ENCODE results near the gene EIF3D.

EIF3D gene

GRCh38 chr22:36470994-36471331 is 58.0 kb downstream of the EIF3D start:
- peak overlapping the region in 1 of 2 donors; percentile 74 for H3K4me3 ChIP-seq (ENCODE audit: low read depth in 1 of 2, low read length in 2 of 2)
- H3K27ac ChIP-seq (ENCODE audit: low read depth, low read length): peak overlapping the region; percentile 91
- no peaks in the 10 kb centered on the region for H3K27me3 ChIP-seq (ENCODE audit: control insufficient read depth in 1 of 2, insufficient read depth in 2 of 2, low read length in 2 of 2)
- no peaks in the 10 kb centered on the region for H3K9me3 ChIP-seq (ENCODE audit: low read length)
- peak overlapping the region; percentile 94 for H3K9ac ChIP-seq (ENCODE audit: low read length)
- peaks cover 58% of the 10 kb centered on the region for H3K4me1 ChIP-seq (ENCODE audit: insufficient read depth, low read length)
- H3K36me3 ChIP-seq (ENCODE audit: insufficient read depth, low read length): peaks cover 33% of the 10 kb centered on the region

DNA sequence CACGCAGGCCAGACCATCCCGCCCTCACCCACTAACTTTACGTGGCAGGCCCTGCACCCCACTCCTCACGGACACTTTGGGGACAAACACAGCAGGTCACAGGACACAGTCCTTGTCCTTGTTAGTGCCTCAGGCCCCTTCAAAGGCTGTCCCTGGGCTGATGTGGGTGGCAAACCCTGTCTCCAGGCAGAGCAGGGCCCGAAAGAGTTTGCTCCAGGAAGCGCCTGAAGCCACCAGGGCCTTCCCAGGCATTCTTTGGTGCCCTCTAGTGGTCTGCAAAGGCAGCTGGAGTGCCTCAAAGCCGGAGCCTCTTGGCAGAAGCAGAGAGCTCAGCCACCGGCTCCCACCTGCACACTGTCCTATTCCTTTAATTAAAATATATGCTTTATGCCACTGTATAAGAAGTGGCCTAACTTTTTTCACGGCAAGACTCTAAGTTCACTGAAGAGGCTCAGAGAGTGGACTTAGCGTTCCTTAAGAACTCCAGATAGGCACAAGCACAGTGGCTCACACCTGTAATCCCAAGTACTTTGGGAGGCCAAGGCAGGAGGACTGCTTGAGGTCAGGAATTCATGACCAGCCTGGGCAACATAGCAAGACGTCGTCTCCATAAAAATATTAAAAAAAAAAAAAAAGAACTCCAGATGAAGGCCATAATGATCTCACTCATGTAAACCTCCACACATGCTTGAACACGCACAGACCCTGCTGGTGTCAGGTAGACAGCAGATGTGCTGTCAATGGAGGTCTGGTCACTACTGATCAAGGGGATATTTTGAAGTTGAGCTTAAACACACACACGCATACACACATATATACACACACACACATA is 58.6 kb downstream of the EIF3D start:
- Histone ChIP-seq H3K27ac (ENCODE audit: low read depth, low read length) (peak overlapping the region; percentile 91), H3K9ac (ENCODE audit: low read length) (peak overlapping the region; percentile 94), H3K4me1 (ENCODE audit: insufficient read depth, low read length) (peaks cover 64% of the 10 kb centered on the region), H3K36me3 (ENCODE audit: insufficient read depth, low read length) (peaks cover 27% of the 10 kb centered on the region), H3K4me3 (ENCODE audit: low read depth in 1 of 2, low read length in 2 of 2) (peak overlapping the region in 1 of 2 donors; percentile 74), H3K27me3 (ENCODE audit: control insufficient read depth in 1 of 2, insufficient read depth in 2 of 2, low read length in 2 of 2) (no peaks in the 10 kb centered on the region), H3K9me3 (ENCODE audit: low read length) (no peaks in the 10 kb centered on the region)

DNA sequence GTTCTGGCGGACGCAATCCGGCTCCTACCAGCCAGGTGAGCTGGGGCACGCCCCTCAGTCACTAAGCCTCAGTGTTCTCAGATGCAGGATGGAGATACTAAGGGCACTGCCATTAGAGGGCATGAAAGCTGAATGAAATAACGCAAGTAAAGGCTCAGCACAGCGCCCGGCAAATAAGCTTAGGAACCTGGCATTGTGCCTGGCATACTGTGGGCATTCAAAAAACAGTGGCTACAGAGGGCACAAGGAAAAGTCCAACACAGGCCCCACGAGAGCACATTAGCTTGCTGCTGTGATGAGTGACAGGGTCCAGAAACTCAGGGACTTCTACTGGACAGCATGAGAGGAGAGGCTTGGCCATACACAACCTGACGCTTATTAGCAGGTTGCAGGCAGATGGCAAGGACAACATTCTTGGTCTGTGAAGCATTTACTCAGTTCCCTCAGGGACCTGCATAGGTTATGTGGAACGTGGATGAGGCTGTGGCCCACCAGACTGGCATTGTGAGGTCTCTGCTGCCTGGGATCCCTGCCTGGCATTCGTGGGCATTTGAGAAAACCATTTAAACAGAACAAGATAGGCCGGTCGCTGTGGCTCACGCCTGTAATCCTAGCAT is 59.8 kb downstream of the EIF3D start:
- H3K4me1 ChIP-seq (ENCODE audit: insufficient read depth, low read length): peaks cover 71% of the 10 kb centered on the region
- H3K27me3 ChIP-seq (ENCODE audit: control insufficient read depth in 1 of 2, insufficient read depth in 2 of 2, low read length in 2 of 2): no peaks in the 10 kb centered on the region
- H3K27ac ChIP-seq (ENCODE audit: low read depth, low read length): peak overlapping the region; percentile 91
- no peaks in the 10 kb centered on the region for H3K9me3 ChIP-seq (ENCODE audit: low read length)
- peak overlapping the region; percentile 29 for H3K9ac ChIP-seq (ENCODE audit: low read length)
- H3K4me3 ChIP-seq (ENCODE audit: low read depth in 1 of 2, low read length in 2 of 2): no peak overlapping the region
- H3K36me3 ChIP-seq (ENCODE audit: insufficient read depth, low read length): peaks cover 15% of the 10 kb centered on the region

DNA sequence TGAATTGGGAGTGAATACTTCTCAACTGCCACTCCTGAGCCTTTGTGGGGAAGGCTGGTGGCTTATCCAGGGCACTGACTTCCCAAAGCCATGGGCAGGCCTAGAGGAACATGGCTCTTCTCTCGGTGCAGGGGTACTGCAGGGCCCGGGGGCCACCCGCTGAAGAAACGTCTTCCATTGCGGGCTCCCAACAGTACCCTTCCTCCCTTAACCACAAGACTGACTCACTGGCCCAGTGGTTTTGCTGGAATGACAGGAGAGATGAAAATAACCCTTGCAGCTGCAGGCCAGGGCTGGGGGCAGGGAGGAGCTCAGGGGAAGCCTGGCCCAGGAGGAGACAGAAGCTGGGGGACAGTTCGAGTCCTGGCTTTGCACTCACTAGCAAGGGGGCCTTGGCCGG is 61.0 kb downstream of the EIF3D start:
- no peaks in the 10 kb centered on the region for H3K9me3 ChIP-seq (ENCODE audit: low read length)
- no peaks in the 10 kb centered on the region for H3K27me3 ChIP-seq (ENCODE audit: control insufficient read depth in 1 of 2, insufficient read depth in 2 of 2, low read length in 2 of 2)
- H3K9ac ChIP-seq (ENCODE audit: low read length): no peak overlapping the region
- H3K4me1 ChIP-seq (ENCODE audit: insufficient read depth, low read length): peaks cover 59% of the 10 kb centered on the region
- H3K27ac ChIP-seq (ENCODE audit: low read depth, low read length): peak overlapping the region; percentile 50
- H3K36me3 ChIP-seq (ENCODE audit: insufficient read depth, low read length): peaks cover 6% of the 10 kb centered on the region
- no peak overlapping the region for H3K4me3 ChIP-seq (ENCODE audit: low read depth in 1 of 2, low read length in 2 of 2)

DNA sequence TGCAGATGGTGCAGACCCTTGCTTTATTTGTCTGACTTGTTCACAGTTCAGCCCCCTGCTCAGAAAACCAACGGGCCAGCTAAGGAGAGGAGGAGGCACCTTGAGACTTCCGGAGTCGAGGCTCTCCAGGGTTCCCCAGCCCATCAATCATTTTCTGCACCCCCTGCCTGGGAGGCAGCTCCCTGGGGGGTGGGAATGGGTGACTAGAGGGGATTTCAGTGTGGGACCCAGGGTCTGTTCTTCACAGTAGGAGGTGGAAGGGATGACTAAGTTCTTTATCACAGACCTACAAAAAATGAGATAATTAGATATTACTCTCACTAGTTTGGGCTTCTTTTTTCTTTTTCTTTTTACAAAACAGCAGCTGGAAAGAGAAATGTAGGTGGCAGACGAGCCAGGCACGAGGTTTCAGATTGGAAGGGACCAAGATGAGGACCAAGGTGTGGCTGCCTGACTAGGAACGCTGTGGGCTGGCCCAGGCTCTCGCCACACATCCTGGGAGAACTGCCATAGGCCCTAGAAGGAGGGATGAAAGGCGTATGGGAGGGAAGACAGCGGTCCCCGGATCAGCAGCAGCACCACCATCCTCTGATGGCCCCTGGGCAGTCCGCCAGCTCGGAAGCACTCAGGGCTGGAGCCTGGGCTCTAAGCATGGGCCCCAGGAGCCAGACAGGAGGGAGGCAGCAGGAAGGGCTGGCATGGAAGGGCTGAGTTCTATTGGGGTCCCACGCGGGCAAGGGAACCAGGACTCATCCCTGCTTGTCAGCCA is 61.7 kb downstream of the EIF3D start:
- H3K27me3 ChIP-seq (ENCODE audit: control insufficient read depth in 1 of 2, insufficient read depth in 2 of 2, low read length in 2 of 2): no peaks in the 10 kb centered on the region
- peak overlapping the region; percentile 31 for H3K9ac ChIP-seq (ENCODE audit: low read length)
- peaks cover 62% of the 10 kb centered on the region for H3K4me1 ChIP-seq (ENCODE audit: insufficient read depth, low read length)
- peaks cover 6% of the 10 kb centered on the region for H3K36me3 ChIP-seq (ENCODE audit: insufficient read depth, low read length)
- H3K9me3 ChIP-seq (ENCODE audit: low read length): no peaks in the 10 kb centered on the region
- no peak overlapping the region for H3K4me3 ChIP-seq (ENCODE audit: low read depth in 1 of 2, low read length in 2 of 2)
- H3K27ac ChIP-seq (ENCODE audit: low read depth, low read length): peak overlapping the region; percentile 50

DNA sequence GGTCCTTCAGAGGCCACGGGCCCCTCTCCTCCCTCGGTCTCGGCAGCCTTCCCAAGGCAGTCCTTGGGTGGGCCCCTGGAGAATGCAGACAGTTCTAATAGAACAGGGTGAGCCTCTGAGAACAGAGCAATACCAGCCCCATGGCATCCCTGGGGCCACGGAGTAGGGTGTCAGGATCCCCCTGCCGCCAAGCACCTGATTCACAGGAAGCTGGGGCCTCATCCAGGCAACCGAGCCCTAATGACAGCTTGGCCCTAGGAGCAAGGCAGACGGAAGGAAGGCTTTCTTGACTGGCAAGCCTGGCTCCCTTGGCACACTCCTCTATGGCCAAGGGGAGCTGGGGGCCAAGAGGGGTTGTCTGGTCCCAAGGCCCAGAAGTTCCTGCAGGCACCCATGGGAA is 62.7 kb downstream of the EIF3D start:
- Histone ChIP-seq H3K4me3 (ENCODE audit: low read depth in 1 of 2, low read length in 2 of 2) (no peak overlapping the region), H3K9me3 (ENCODE audit: low read length) (no peaks in the 10 kb centered on the region), H3K4me1 (ENCODE audit: insufficient read depth, low read length) (peaks cover 68% of the 10 kb centered on the region), H3K27me3 (ENCODE audit: control insufficient read depth in 1 of 2, insufficient read depth in 2 of 2, low read length in 2 of 2) (no peaks in the 10 kb centered on the region), H3K9ac (ENCODE audit: low read length) (peak overlapping the region; percentile 31), H3K27ac (ENCODE audit: low read depth, low read length) (peak overlapping the region; percentile 50), H3K36me3 (ENCODE audit: insufficient read depth, low read length) (peaks cover 5% of the 10 kb centered on the region)

- H3K4me1 ChIP-seq (ENCODE audit: insufficient read depth, low read length): peaks cover 62% of the 10 kb centered on the region
- H3K9ac ChIP-seq (ENCODE audit: low read length): peak overlapping the region; percentile 31
- H3K27ac ChIP-seq (ENCODE audit: low read depth, low read length): peak overlapping the region; percentile 50
- no peaks in the 10 kb centered on the region for H3K36me3 ChIP-seq (ENCODE audit: insufficient read depth, low read length)
- H3K9me3 ChIP-seq (ENCODE audit: low read length): no peaks in the 10 kb centered on the region
- no peak overlapping the region for H3K4me3 ChIP-seq (ENCODE audit: low read depth in 1 of 2, low read length in 2 of 2)
- H3K27me3 ChIP-seq (ENCODE audit: control insufficient read depth in 1 of 2, insufficient read depth in 2 of 2, low read length in 2 of 2): no peaks in the 10 kb centered on the region
These were observed 63.5 kb downstream of the EIF3D start for GRCh38 chr22:36465232-36466021.

- Histone ChIP-seq H3K9me3 (ENCODE audit: low read length) (no peaks in the 10 kb centered on the region), H3K4me1 (ENCODE audit: insufficient read depth, low read length) (peaks cover 56% of the 10 kb centered on the region), H3K4me3 (ENCODE audit: low read depth in 1 of 2, low read length in 2 of 2) (no peak overlapping the region), H3K36me3 (ENCODE audit: insufficient read depth, low read length) (no peaks in the 10 kb centered on the region), H3K27ac (ENCODE audit: low read depth, low read length) (peak overlapping the region; percentile 50), H3K9ac (ENCODE audit: low read length) (no peak overlapping the region), H3K27me3 (ENCODE audit: control insufficient read depth in 1 of 2, insufficient read depth in 2 of 2, low read length in 2 of 2) (no peaks in the 10 kb centered on the region)
These were observed 64.2 kb downstream of the EIF3D start for GRCh38 chr22:36464715-36465231.

GRCh38 chr22:36463783-36464184 is 65.2 kb downstream of the EIF3D start:
- Histone ChIP-seq H3K27ac (ENCODE audit: low read depth, low read length) (peak overlapping the region; percentile 50), H3K4me1 (ENCODE audit: insufficient read depth, low read length) (peaks cover 49% of the 10 kb centered on the region), H3K9ac (ENCODE audit: low read length) (no peak overlapping the region), H3K36me3 (ENCODE audit: insufficient read depth, low read length) (no peaks in the 10 kb centered on the region), H3K4me3 (ENCODE audit: low read depth in 1 of 2, low read length in 2 of 2) (no peak overlapping the region), H3K27me3 (ENCODE audit: control insufficient read depth in 1 of 2, insufficient read depth in 2 of 2, low read length in 2 of 2) (no peaks in the 10 kb centered on the region), H3K9me3 (ENCODE audit: low read length) (no peaks in the 10 kb centered on the region)

- Histone ChIP-seq H3K4me1 (ENCODE audit: insufficient read depth, low read length) (peaks cover 45% of the 10 kb centered on the region), H3K36me3 (ENCODE audit: insufficient read depth, low read length) (no peaks in the 10 kb centered on the region), H3K4me3 (ENCODE audit: low read depth in 1 of 2, low read length in 2 of 2) (no peak overlapping the region), H3K9ac (ENCODE audit: low read length) (peak overlapping the region; percentile 42), H3K27me3 (ENCODE audit: control insufficient read depth in 1 of 2, insufficient read depth in 2 of 2, low read length in 2 of 2) (no peaks in the 10 kb centered on the region), H3K9me3 (ENCODE audit: low read length) (no peaks in the 10 kb centered on the region), H3K27ac (ENCODE audit: low read depth, low read length) (peak overlapping the region; percentile 47)
These were observed 67.0 kb downstream of the EIF3D start for GRCh38 chr22:36461665-36462649.

Measured in muscle layer of colon (tissue), 2 donors.